Fibroblast of lung (primary cell): ENCODE data around the gene ASCC3. TPM values are rescaled to one million over a fixed set of nuclear protein-coding genes. Genes with fewer than 3 reads are reported as not detected.

Source experiments
- DNase-seq, 2 donors: peaks; one replicate each; pipeline versions ENCODE4 v3.0.0 to v3.0.0-alpha.2; 2010; ENCODE audit warnings: low read depth in 2 of 2
- H2AFZ ChIP-seq: 2 replicates; pipeline ENCODE4 v1.5.1; 2012; ENCODE audit warnings: low read length, control low read depth, inconsistent platforms
- H3K27ac ChIP-seq: 2 replicates; pipeline ENCODE4 v1.5.1; 2011; ENCODE audit warnings: low read length, control low read depth; ENCODE audit not compliant: insufficient read depth
- H3K27me3 ChIP-seq: 2 replicates; pipeline ENCODE4 v1.5.1; 2011; ENCODE audit warnings: mild to moderate bottlenecking, low read length; ENCODE audit not compliant: control insufficient read depth, insufficient read depth
- H3K36me3 ChIP-seq: 2 replicates; pipeline ENCODE4 v1.5.1; 2011; ENCODE audit warnings: low read length; ENCODE audit not compliant: control insufficient read depth, insufficient read depth
- H3K4me1 ChIP-seq: 2 replicates; pipeline ENCODE4 v1.5.1; 2011; ENCODE audit warnings: low read length; ENCODE audit not compliant: control insufficient read depth, insufficient read depth; ENCODE audit errors: extremely low read depth
- H3K4me2 ChIP-seq: 2 replicates; pipeline ENCODE4 v1.5.1; 2011; ENCODE audit warnings: low read length, control low read depth; ENCODE audit not compliant: insufficient read depth; ENCODE audit errors: extremely low read depth
- H3K4me3 ChIP-seq, 4 experiments: fragments of 200-600 bp in 1 of 4; sonication (generic) in 1 of 4; replicated peaks in 1 of 4; 2 replicates each; pipeline ENCODE4 v1.5.1; 2011 to 2016; ENCODE audit warnings: low read length in 4 of 4, low read depth in 3 of 4, mild to moderate bottlenecking in 3 of 4, control low read depth in 2 of 4, inconsistent platforms in 1 of 4, mixed read lengths in 1 of 4; ENCODE audit not compliant: insufficient read depth in 1 of 4; ENCODE audit errors: control extremely low read depth in 1 of 4
- H3K79me2 ChIP-seq: 2 replicates; pipeline ENCODE4 v1.5.1; 2012; ENCODE audit warnings: mild to moderate bottlenecking, low read length, inconsistent platforms; ENCODE audit not compliant: control insufficient read depth, insufficient read depth
- H3K9ac ChIP-seq: 2 replicates; pipeline ENCODE4 v1.5.1; 2011; ENCODE audit warnings: mild to moderate bottlenecking, low read length, control low read depth; ENCODE audit not compliant: insufficient read depth
- H3K9me3 ChIP-seq: 2 replicates; pipeline ENCODE4 v1.5.1; 2012; ENCODE audit warnings: low read depth, low read length; ENCODE audit not compliant: control insufficient read depth, insufficient read depth
- H4K20me1 ChIP-seq: 2 replicates; pipeline ENCODE4 v1.5.1; 2011; ENCODE audit warnings: low read length; ENCODE audit not compliant: control insufficient read depth, insufficient read depth; ENCODE audit errors: extremely low read depth
- EZH2 ChIP-seq: IDR thresholded peaks from 2 replicates; pipeline ENCODE4 v1.5.1; 2012; ENCODE audit warnings: low read length, control low read depth, mild to moderate bottlenecking; ENCODE audit errors: missing control alignments
- polyA plus RNA-seq, 2 donors: library from polyadenylated mRNA; depleted of rRNA in 1 of 2; stranded (reverse) in 1 of 2; unstranded in 1 of 2; fragments of >200 nt; gene quantifications; 2 replicates each; pipeline ENCODE4 v1.2.1, GENCODE V29; 2011 to 2012; ENCODE audit warnings: missing spikeins in 1 of 2
- total RNA-seq: library from RNA; depleted of rRNA; stranded (reverse); fragments of >200 nt; gene quantifications from 2 replicates; pipeline ENCODE4 v1.2.1, GENCODE V29; 2014
- TF ChIP-seq, protein P1 (sequence below), 2 donors: IDR thresholded peaks in 1 of 2; conservative IDR thresholded peaks in 1 of 2; 1 replicate in 1 of 2; 2 replicates in 1 of 2; pipeline ENCODE4 v1.5.1; 2011 to 2012; ENCODE audit warnings: low read length in 2 of 2, control low read depth in 1 of 2, inconsistent platforms in 1 of 2, low read depth in 1 of 2, mild to moderate bottlenecking in 1 of 2

ASCC3 gene
- total and polyA plus RNA-seq, 2 donors (not counting 1 experiment from before 2014, with no cell fraction given): 36.2 to 75.3 TPM

GRCh38 chr6:100514660-100515059 lies 366.5 kb downstream of the ASCC3 start:
- H3K9ac ChIP-seq: no peak overlapping the region
- no peak overlapping the region for H3K27ac ChIP-seq
- no peak overlapping the region for H3K4me2 ChIP-seq
- no peaks in the 10 kb centered on the region for H3K27me3 ChIP-seq
- no peak overlapping the region for H3K4me3 ChIP-seq
- TF ChIP-seq EZH2: no peak
- TF ChIP-seq, protein P1, sequence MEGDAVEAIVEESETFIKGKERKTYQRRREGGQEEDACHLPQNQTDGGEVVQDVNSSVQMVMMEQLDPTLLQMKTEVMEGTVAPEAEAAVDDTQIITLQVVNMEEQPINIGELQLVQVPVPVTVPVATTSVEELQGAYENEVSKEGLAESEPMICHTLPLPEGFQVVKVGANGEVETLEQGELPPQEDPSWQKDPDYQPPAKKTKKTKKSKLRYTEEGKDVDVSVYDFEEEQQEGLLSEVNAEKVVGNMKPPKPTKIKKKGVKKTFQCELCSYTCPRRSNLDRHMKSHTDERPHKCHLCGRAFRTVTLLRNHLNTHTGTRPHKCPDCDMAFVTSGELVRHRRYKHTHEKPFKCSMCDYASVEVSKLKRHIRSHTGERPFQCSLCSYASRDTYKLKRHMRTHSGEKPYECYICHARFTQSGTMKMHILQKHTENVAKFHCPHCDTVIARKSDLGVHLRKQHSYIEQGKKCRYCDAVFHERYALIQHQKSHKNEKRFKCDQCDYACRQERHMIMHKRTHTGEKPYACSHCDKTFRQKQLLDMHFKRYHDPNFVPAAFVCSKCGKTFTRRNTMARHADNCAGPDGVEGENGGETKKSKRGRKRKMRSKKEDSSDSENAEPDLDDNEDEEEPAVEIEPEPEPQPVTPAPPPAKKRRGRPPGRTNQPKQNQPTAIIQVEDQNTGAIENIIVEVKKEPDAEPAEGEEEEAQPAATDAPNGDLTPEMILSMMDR (conservative IDR thresholded peaks at IDR 0.05 in 1 of 2, IDR thresholded peaks at IDR 0.05 in 1 of 2; ENCODE audit: low read depth in 1 of 2, low read length in 2 of 2): no peak
- H2AFZ ChIP-seq: no peak overlapping the region
- no peaks in the 10 kb centered on the region for H3K4me1 ChIP-seq
- H3K79me2 ChIP-seq: no peaks in the 10 kb centered on the region
- no peaks in the 10 kb centered on the region for H3K9me3 ChIP-seq
- no peak for DNase-seq
- no peaks in the 10 kb centered on the region for H4K20me1 ChIP-seq
- H3K36me3 ChIP-seq: no peaks in the 10 kb centered on the region

- no peak overlapping the region for H3K4me3 ChIP-seq
- H3K9me3 ChIP-seq: no peaks in the 10 kb centered on the region
- H3K27me3 ChIP-seq: no peaks in the 10 kb centered on the region
- no peaks in the 10 kb centered on the region for H3K36me3 ChIP-seq
- no peak overlapping the region for H3K9ac ChIP-seq
- H3K27ac ChIP-seq: no peak overlapping the region
- TF ChIP-seq, protein P1 (conservative IDR thresholded peaks at IDR 0.05 in 1 of 2, IDR thresholded peaks at IDR 0.05 in 1 of 2; ENCODE audit: low read depth in 1 of 2, low read length in 2 of 2): no peak
- TF ChIP-seq EZH2: no peak
- no peaks in the 10 kb centered on the region for H4K20me1 ChIP-seq
- H3K4me1 ChIP-seq: no peaks in the 10 kb centered on the region
- no peak overlapping the region for H3K4me2 ChIP-seq
- peak; percentile 9 to 85 for DNase-seq
- no peak overlapping the region for H2AFZ ChIP-seq
- H3K79me2 ChIP-seq: no peaks in the 10 kb centered on the region
These were observed 368.8 kb downstream of the ASCC3 start for GRCh38 chr6:100512203-100512862.

DNA sequence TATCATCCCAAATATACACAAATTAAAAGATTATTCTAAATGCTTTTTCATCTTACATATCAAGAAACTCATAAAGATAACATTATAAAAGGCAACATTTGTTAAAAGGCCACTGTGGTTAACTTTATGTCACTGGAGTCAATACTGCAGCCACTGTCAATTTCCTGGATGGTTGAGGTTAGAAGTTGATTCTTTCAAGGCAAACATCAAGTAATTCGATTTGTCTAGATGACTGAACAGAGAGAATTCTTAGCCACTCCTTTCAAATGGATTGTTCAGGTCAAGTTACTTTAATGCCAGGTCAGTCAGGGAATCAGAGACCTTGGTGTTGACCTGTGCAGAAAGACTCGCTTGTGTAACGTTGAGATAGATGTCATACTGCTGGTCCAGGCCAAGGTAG lies 372.0 kb downstream of the ASCC3 start:
- Histone ChIP-seq H3K4me1 (no peaks in the 10 kb centered on the region), H3K27me3 (no peaks in the 10 kb centered on the region), H3K4me2 (no peak overlapping the region), H3K79me2 (no peaks in the 10 kb centered on the region), H3K9ac (no peak overlapping the region), H3K9me3 (no peaks in the 10 kb centered on the region), H3K27ac (no peak overlapping the region), H3K4me3 (no peak overlapping the region), H4K20me1 (no peaks in the 10 kb centered on the region), H2AFZ (no peak overlapping the region), H3K36me3 (no peaks in the 10 kb centered on the region)
- no peak for DNase-seq
- TF ChIP-seq, protein P1 (conservative IDR thresholded peaks at IDR 0.05 in 1 of 2, IDR thresholded peaks at IDR 0.05 in 1 of 2; ENCODE audit: low read depth in 1 of 2, low read length in 2 of 2): no peak
- no peak for TF ChIP-seq EZH2
